Heart right ventricle (tissue), 16 donors: Measurements from ENCODE around the gene CNOT6. TPM values are rescaled to one million over a fixed set of nuclear protein-coding genes. Genes with fewer than 3 reads are reported as not detected.

ENCODE experiments used
- ATAC-seq, 8 donors: fragments of 200-7000 bp; cut with Tn5 transposase; one replicate each; pipeline ENCODE4 v1.9.1; 2020; ENCODE audit warnings: mild to moderate bottlenecking in 8 of 8, moderate library complexity in 8 of 8, moderate number of reproducible peaks in 1 of 8
- DNase-seq, 2 donors: peaks; one replicate each; pipeline ENCODE4 v3.0.0-alpha.2; 2020
- H3K27ac ChIP-seq, 10 donors: fragments of 200-600 bp; sonication (generic) in 2 of 10; one replicate each; pipeline versions ENCODE4 v1.5.0 to v1.8.0; 2020 to 2022; ENCODE audit warnings: mild to moderate bottlenecking in 3 of 10
- H3K27me3 ChIP-seq, 7 donors: fragments of 200-600 bp; one replicate each; pipeline ENCODE4 v1.8.0; 2021 to 2022; ENCODE audit warnings: mild to moderate bottlenecking in 2 of 7
- H3K36me3 ChIP-seq, 9 donors: fragments of 200-600 bp; sonication (generic) in 1 of 9; one replicate each; pipeline versions ENCODE4 v1.5.0 to v1.8.0; 2020 to 2022; ENCODE audit warnings: mild to moderate bottlenecking in 2 of 9
- H3K4me1 ChIP-seq, 9 donors: fragments of 200-600 bp; sonication (generic) in 1 of 9; one replicate each; pipeline versions ENCODE4 v1.5.0 to v1.8.0; 2020 to 2022; ENCODE audit warnings: mild to moderate bottlenecking in 4 of 9
- H3K4me3 ChIP-seq, 10 donors: fragments of 200-600 bp; sonication (generic) in 2 of 10; one replicate each; pipeline versions ENCODE4 v1.5.0 to v1.8.0; 2020 to 2022; ENCODE audit warnings: mild to moderate bottlenecking in 7 of 10, moderate library complexity in 2 of 10
- H3K9me3 ChIP-seq, 11 donors: fragments of 200-600 bp in 10 of 11; sonication (generic) in 2 of 11; one replicate each; pipeline versions ENCODE4 v1.5.0 to v1.8.0; 2013 to 2022; ENCODE audit warnings: mild to moderate bottlenecking in 2 of 11, control low read depth in 1 of 11, moderate library complexity in 1 of 11
- CTCF ChIP-seq, 9 donors: fragments of 200-600 bp; sonication (generic) in 2 of 9; IDR thresholded peaks; one replicate each; pipeline versions ENCODE4 v1.5.0 to v1.8.0; 2021 to 2022; ENCODE audit warnings: antibody characterized with exemption in 9 of 9, mild to moderate bottlenecking in 5 of 9, moderate library complexity in 1 of 9
- WGBS, 2 donors: extraction: QIAGEN DNeasy Blood & Tissue Kit; methylation state at CpG; one replicate each; pipeline ENCODE4 v1.1.7; 2013; ENCODE audit warnings: inconsistent platforms in 1 of 2; 5-methylcytosine and 5-hydroxymethylcytosine counted together
- intact Hi-C, 10 donors: fragments of 100-400 bp; cut with DNase I; formaldehyde crosslinking; loops; one replicate each; pipeline versions ENCODE4 v1.11.1 to v1.14.2; 2022
- polyA plus RNA-seq, 2 donors: library from polyadenylated mRNA; stranded (reverse); fragments of 200-250 nt; gene quantifications; one replicate each; pipeline ENCODE4 v1.2.3, GENCODE V29; 2013
- total RNA-seq, 10 donors: library from RNA; stranded (reverse); fragmentation: NEBNext Ultra II Directional in 3 of 10; extraction: Animal tissue kit (Norgen Biotek cat#: 25700) in 3 of 10; gene quantifications; one replicate each; pipeline versions ENCODE4 v1.2.1 to v1.2.4, GENCODE V29; 2021 to 2023
- donor health status: Arrhythmogenic right ventricular cardiomyopathy.
- donor health status: ischemic (EF 13 %, LVEDD 7.1; RV severe dilation, severe dysfunction).
- donor health status: healthy with polysubstance abuse.
- donor health status: DM: no; HTN: yes; CAD: no.
- donor health status: DM: no; HTN: no; CAD: no.
- donor health status: ischemic (EF 25% LVEDD 6.9; RV normal size, moderate dysfunction).
- donor health status: ischemic (EF 25% LVEDD 5.7; RV mildly dilated, moderate dysfunction).
- donor health status: healthy.
- donor health status: DM: yes; HTN: yes; CAD: no.
- donor health status: Ischemic cardiomyopathy.
- donor health status: ischemic (EF 35%, LVEDD 5.7; RV mildly dilated, moderate dysfunction).
- donor health status: nonischemic (EF 11% LVEDD 7.7; RV severe dilation, severe dysfunction).
- donor health status: DM: yes; HTN: yes; CAD: no.
- donor health status: PGD.
- donor health status: ischemic (EF 29% LVEDD 5.4; RV normal size, mild dysfunction).
- donor health status: nonischemic (EF 23%, LVEDD 6.1; RV moderate dilation, normal function).

Gene CNOT6
- total and polyA plus RNA-seq, 12 donors, result 3.8 to 20.5 (median 13.1) TPM

GRCh38 chr5:180625791-180626660, 131.8 kb downstream of the CNOT6 start:
- H3K4me3 ChIP-seq, result no peak overlapping the region
- H3K9me3 ChIP-seq, result no peaks in the 10 kb centered on the region
- DNase-seq (no peak), ATAC-seq (no peak)
- peaks cover 0 to 17% (median 0%) of the 10 kb centered on the region in 9 donors for H3K36me3 ChIP-seq
- intact Hi-C loops, result no loop called here
- H3K27ac ChIP-seq, result no peak overlapping the region
- peaks cover 0 to 23% (median 9%) of the 10 kb centered on the region in 9 donors for H3K4me1 ChIP-seq
- 92 to 95% methylated on average over 25 of the region's 25 CpGs for WGBS, 2 donors
- no peak for TF ChIP-seq CTCF (IDR thresholded peaks at IDR 0.05)
- H3K27me3 ChIP-seq, result peaks cover 0 to 6% (median 0%) of the 10 kb centered on the region in 7 donors

GRCh38 chr5:180626661-180627385, 132.6 kb downstream of the CNOT6 start:
- TF ChIP-seq CTCF (IDR thresholded peaks at IDR 0.05), result no peak
- intact Hi-C loops, result no loop called here
- no peak for ATAC-seq

GRCh38 chr5:180627386-180628120, 133.4 kb downstream of the CNOT6 start:
- intact Hi-C loops, result no loop called here
- H3K27ac ChIP-seq, result no peak overlapping the region
- no peak for TF ChIP-seq CTCF (IDR thresholded peaks at IDR 0.05)
- H3K27me3 ChIP-seq, result peaks cover 0 to 11% (median 0%) of the 10 kb centered on the region in 7 donors
- H3K9me3 ChIP-seq, result no peaks in the 10 kb centered on the region
- no peak overlapping the region for H3K4me3 ChIP-seq
- 82 to 86% methylated on average over 12 of the region's 12 CpGs for WGBS, 2 donors
- peaks cover 0 to 28% (median 9%) of the 10 kb centered on the region in 9 donors for H3K4me1 ChIP-seq
- DNase-seq (no peak), ATAC-seq (no peak)
- peaks cover 0 to 17% (median 0%) of the 10 kb centered on the region in 9 donors for H3K36me3 ChIP-seq

More at GRCh38 chr5:180626661-180627385, 132.6 kb downstream of the CNOT6 start:
- no peak for DNase-seq
- 75 to 83% methylated on average over 14 to 15 of the region's 15 CpGs for WGBS, 2 donors
- H3K27me3 ChIP-seq, result peaks cover 0 to 7% (median 0%) of the 10 kb centered on the region in 7 donors
- H3K27ac ChIP-seq, result no peak overlapping the region
- peaks cover 0 to 23% (median 9%) of the 10 kb centered on the region in 9 donors for H3K4me1 ChIP-seq
- H3K9me3 ChIP-seq, result no peaks in the 10 kb centered on the region
- H3K36me3 ChIP-seq, result peaks cover 0 to 17% (median 0%) of the 10 kb centered on the region in 9 donors
- no peak overlapping the region for H3K4me3 ChIP-seq

Other genes starting within 250 kb of the CNOT6 start
- 10 to 100 TPM; 30.2 to 47.4 (median 41.6) TPM for gene MAPK9, start 202.3 kb upstream of the CNOT6 start, total RNA-seq
- gene MAPK9, start 202.3 kb upstream of the CNOT6 start, polyA plus RNA-seq, result 10 to 100 TPM; 13.9 to 14.4 TPM
- gene GFPT2, start 141.0 kb upstream of the CNOT6 start, total RNA-seq, result 10 to 100 TPM in 4 of 10 donors, 1 to 10 TPM in 6; 2.5 to 19.4 (median 4.4) TPM
- gene GFPT2, start 141.0 kb upstream of the CNOT6 start, polyA plus RNA-seq, result 10 to 100 TPM in 1 of 2 donors, 1 to 10 TPM in 1; 9.3 to 12.7 TPM
- gene SCGB3A1, start 97.1 kb downstream of the CNOT6 start, total RNA-seq, result under 1 TPM in 3 of 10 donors, not detected in 7; 0.49 to 0.59 (median 0.53) TPM
- gene SCGB3A1, start 97.1 kb downstream of the CNOT6 start, polyA plus RNA-seq, result under 1 TPM; 0.38 to 0.88 TPM
- gene FLT4, start 155.2 kb downstream of the CNOT6 start, total RNA-seq, result 1 to 10 TPM; 3.8 to 9.3 (median 6.3) TPM
- 10 to 100 TPM in 1 of 2 donors, 1 to 10 TPM in 1; 4.5 to 10.8 TPM for gene FLT4, start 155.2 kb downstream of the CNOT6 start, polyA plus RNA-seq
- not detected for gene OR2Y1, start 245.7 kb downstream of the CNOT6 start, total RNA-seq
- not detected for gene OR2Y1, start 245.7 kb downstream of the CNOT6 start, polyA plus RNA-seq